HCEC 1CT (cell line): ENCODE measurements around the gene VWA5B2.
A peak's percentile ranks its signal among the peaks of the same experiment; 100 is the strongest.

Experiments
- DNase-seq: peaks from one replicate; pipeline ENCODE4 v3.0.0-alpha.2; 2017

The VWA5B2 gene

DNA sequence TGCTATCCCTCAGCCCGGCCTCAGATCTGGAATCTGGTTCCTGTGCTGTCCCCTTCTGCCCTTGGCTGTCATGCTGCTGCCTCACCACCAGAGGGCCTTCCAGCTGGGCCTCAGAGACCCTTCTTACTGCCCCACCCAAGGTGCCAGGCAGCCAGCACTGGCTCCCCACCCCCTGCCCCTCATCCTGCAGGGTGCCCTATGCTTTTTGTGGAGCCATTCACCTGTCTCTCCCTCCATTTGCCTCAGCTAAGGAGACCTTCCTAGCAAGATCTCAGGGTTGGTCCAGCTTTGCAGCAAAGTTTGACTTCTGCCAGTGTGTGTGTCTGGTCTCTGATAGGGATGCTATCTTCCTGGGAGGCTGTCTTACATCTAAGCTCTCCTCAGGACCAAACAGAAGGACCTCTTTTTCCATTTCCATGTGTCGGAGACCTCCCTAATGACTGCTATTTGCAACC lies 1.9 kb upstream of the VWA5B2 start:
- peak; percentile 18 for DNase-seq

DNA sequence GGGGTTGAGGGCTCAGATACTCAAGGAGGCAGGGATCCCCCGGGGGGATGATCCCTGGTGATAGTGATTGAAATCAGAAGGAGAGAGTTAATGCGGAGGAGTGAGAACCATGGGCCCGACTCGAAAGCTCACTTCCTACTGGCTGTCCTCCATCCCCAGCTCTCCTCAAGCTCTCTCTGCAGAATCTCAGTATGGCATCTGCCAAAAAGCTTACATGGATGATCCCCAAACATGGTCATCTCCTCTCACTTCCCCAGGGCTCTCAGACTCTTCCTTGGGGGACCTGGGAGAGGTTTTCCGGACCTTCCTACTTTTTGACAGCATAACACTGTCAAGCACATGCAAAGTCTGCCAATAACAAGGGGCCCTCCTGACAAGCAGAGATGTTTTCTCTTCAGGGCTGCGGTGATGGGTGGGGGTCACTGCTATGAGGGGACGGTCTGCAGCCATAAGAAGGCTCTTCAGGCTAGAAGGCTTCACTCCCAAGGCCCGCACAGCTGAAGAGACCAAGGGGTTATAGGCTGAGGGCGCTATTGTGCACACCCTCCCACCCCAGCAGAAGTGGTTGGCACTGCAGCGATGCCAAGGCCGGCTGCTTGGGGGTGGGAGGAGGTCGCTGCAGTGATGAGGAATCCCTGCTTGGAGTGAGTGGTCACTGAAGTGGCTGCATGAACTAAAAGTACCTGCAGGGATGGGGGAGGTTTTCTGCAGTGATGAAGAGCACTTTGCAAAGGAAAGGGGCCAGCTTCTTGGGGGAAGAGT lies 828 bp upstream of the VWA5B2 start:
- DNase-seq, result no peak

DNA sequence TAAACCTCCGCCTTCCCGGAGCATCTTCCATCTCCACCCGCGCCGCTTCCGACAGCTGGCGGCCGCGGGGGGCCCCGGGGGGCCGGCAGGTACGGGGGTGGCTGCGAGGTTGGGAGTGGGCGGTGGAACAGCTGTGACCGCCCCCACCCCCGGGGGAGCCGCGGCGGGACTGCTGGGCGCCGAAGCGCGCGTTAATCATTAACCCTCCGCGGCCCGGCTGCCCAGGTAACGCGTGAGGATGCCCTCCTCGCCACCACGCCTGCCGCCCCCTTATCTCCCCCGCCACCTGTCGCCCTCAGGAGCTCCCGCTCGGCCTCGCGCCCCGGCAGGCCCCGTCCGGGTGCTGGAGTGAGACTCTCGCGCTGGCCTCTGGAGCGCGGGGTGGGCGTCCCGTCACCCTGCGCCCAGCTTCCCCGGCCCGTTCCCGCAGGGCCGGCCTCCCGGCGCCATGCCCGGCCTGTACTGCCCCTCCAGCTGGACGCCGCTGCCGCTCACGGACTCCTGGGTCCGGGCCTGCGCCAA lies 757 bp downstream of the VWA5B2 start:
- DNase-seq, result no peak

GRCh38 chr3:184230603-184231528 lies 1.5 kb downstream of the VWA5B2 start:
- no peak for DNase-seq

GRCh38 chr3:184231671-184232070 lies 2.3 kb downstream of the VWA5B2 start:
- DNase-seq, result no peak

GRCh38 chr3:184233127-184233843 lies 3.9 kb downstream of the VWA5B2 start:
- no peak for DNase-seq

DNA sequence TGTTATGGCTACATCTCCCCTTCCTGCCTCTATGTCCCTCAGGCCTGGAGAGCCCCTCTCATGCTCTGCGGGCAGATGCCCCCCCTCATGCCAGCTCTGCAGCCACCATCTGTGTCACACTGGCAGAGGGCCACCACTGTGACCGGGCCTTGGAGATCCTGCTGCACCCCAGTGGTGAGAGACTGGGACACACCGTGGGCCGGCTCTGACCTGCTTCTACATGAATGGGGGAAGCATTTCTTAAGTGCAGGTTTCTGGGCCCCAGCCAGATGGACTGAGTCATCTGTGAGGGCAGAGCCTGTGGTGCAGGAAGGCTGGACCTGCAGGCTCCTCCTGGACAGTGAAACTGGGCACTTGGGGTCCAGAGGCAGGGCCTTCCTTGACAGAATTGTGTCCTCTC lies 4.8 kb downstream of the VWA5B2 start:
- DNase-seq, result peak; percentile 76

DNA sequence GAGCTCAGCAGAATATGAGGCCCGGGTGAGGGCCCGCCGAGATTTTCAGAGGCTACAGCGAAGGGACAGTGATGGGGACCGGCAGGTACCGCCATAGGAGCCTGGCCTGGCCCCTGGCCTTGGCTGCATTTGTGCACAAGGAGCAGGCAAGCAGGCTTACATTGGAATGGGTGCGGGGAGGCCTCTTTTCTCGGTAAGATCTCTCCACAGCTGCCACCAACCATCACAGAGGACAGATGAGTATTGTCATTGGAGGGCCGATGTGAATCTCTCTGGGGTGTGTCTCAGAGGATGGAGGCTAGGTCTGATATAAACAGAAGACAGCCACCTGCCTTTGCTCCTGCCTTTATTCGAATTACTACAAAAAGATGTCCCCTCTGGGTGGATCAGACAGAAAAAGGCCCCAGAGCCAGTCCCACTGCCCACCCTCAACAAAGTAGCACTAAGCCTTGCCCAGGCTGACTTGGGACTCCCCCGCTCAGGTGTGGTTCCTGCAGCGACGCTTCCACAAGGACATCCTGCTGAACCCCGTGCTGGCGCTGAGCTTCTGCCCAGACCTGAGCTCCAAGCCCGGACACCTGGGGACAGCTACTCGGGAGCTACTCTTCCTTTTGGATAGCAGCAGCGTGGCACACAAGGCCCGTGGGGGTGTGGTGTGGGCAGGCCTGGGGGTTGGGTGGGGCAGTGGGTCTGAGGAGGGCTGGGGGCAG lies 5.4 kb downstream of the VWA5B2 start:
- no peak for DNase-seq

GRCh38 chr3:184235381-184236032 lies 6.1 kb downstream of the VWA5B2 start:
- DNase-seq, result no peak

DNA sequence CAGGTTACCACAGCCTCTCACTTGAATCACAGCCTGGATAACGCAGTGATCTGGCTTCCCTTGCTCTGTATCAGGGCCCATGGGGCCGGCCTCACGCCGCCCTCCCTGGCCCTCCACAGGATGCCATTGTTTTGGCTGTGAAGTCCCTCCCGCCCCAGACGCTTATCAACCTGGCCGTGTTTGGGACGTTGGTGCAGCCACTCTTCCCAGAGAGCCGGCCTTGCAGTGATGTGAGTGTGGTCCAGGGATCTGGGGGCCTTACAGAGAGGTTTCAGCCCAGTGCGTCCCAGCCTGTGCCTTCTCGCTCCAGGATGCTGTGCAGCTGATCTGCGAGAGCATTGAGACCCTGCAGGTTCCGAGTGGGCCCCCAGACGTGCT lies 6.6 kb downstream of the VWA5B2 start:
- DNase-seq, result no peak

DNA sequence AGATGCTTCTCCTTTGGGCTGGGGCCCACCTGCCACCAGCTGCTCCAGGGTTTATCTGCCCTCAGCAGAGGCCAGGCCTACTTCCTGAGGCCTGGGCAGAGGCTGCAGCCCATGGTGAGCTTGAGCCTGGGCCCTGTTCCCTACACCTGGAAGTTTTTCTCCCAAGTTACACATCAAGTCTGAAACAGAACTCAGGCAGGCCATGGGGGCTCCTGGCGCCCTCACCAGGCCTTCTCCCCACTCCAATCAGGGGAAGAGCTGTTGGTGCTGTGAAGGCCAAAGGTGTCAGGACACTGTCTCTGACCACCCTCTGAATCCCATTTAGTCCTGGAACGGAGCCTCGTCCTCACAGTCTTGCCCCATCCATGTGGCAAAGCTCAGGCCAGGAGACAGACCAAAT lies 7.3 kb downstream of the VWA5B2 start:
- DNase-seq, result no peak

DNA sequence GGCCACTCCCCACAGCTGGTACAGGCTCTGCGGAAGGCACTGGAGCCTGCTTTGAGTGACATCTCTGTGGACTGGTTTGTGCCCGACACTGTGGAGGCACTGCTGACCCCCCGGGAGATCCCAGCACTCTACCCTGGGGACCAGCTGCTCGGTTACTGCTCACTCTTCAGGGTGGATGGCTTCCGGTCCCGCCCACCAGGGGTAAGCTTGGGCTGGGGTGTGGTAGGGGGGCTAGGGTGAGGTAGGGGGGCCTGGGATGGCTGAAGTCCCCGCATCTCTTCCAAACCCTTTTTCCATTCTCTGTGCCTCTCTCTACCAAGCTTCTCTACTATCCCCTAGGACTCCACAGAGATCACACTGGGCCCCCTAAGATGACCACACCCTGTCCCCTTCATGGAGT lies 7.8 kb downstream of the VWA5B2 start:
- no peak for DNase-seq

DNA sequence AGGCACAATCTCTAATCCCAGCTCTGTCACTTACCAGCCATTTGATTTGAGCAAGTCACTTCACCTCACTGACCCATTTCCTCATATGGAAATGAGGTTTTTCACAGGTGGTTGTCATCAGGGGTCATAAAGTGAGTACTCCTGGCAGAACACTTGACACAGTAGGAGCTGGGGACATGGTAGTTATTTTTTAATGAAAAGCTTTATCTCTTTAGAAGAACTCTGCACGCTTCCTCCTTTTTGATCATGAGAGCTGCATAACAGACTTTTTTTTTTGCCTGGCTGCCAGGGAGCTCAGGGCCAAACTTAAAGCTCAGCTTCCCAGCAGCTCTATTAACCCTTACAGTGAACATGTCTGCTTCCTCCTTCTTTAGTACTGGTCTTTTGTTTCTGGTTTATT lies 8.4 kb downstream of the VWA5B2 start:
- DNase-seq, result no peak

DNA sequence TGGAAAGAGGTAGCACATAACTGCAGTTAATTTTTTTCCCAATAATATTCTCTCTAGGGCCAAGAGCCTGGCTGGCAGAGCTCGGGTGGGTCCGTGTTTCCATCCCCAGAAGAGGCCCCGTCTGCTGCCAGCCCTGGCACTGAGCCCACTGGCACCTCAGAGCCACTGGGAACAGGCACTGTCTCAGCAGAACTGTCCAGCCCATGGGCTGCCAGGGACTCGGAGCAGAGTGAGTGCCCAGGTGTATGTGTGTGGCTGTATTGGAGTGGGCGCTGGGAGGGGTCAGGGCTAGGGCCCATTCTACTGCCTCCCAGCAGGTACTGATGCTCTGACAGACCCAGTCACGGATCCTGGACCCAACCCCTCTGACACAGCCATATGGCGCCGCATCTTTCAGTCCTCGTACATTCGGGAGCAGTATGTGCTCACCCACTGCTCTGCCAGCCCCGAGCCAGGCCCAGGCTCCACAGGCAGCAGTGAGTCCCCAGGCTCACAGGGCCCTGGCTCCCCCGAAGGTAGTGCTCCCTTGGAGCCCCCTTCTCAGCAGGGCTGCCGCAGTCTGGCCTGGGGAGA lies 8.9 kb downstream of the VWA5B2 start:
- no peak for DNase-seq

DNA sequence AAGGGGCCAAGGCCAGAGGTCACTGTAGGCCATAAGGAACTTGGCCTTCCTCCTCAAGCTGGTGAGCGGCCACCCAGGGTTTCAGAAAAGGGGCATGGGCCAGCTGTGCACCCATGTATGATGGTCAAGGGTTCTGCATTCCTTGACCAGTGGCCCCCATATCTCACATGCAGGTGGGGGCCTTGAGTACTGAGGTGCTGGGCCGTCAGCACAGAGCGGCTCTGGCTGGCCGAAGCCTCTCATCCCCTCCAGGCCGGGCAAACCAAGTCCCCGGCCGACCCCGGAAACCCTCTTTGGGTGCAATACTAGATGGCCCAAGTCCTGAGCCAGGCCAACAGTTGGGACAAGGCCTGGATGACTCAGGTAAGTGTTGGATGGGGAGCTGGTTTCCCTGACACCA lies 9.8 kb downstream of the VWA5B2 start:
- DNase-seq, result no peak

DNA sequence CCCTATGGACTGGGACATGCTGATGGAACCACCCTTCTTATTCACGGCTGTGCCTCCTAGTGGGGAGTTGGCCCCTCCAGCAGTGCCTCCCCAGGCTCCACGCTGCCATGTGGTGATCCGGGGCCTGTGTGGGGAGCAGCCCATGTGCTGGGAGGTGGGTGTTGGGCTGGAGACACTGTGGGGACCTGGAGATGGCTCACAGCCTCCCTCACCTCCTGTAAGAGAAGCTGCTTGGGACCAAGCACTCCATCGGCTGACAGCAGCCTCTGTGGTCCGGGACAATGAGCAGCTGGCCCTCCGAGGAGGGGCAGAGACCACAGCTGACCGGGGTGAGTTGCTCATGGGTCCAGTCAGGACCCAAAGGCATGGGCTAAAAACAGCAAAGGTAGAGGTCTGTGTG lies 10.3 kb downstream of the VWA5B2 start:
- DNase-seq, result no peak

- DNase-seq, result peak; percentile 30
Observed at GRCh38 chr3:184240384-184241140, 11.2 kb downstream of the VWA5B2 start.

- DNase-seq, result no peak
Observed at GRCh38 chr3:184241141-184241446, 11.7 kb downstream of the VWA5B2 start.

GRCh38 chr3:184241447-184242296 lies 12.3 kb downstream of the VWA5B2 start:
- DNase-seq, result no peak

GRCh38 chr3:184242297-184242685 lies 12.9 kb downstream of the VWA5B2 start:
- DNase-seq, result no peak
